NCI-H526 treated with DMSO at 0.1 percent for 48 hours (cell line): ENCODE measurements around the gene CDC14B.

Source experiments
- DNase-seq: peaks from one replicate; lab custom pipeline; 2025; lab: John Stamatoyannopoulos, UW

Gene CDC14B

GRCh38 chr9:96483733-96484390 lies 135.8 kb downstream of the CDC14B start:
- no peak for DNase-seq

GRCh38 chr9:96483197-96483596 lies 136.4 kb downstream of the CDC14B start:
- DNase-seq = no peak

- DNase-seq = no peak
These were observed 137.2 kb downstream of the CDC14B start for GRCh38 chr9:96482476-96482875.

GRCh38 chr9:96480736-96481135 lies 138.9 kb downstream of the CDC14B start:
- no peak for DNase-seq

- no peak for DNase-seq
These were observed 140.7 kb downstream of the CDC14B start for GRCh38 chr9:96478829-96479371.

- no peak for DNase-seq
These were observed 143.1 kb downstream of the CDC14B start for GRCh38 chr9:96476591-96476990.

- DNase-seq = no peak
These were observed 143.6 kb downstream of the CDC14B start for GRCh38 chr9:96476013-96476412.

- DNase-seq = no peak
These were observed 151.9 kb downstream of the CDC14B start for GRCh38 chr9:96467784-96468183.

GRCh38 chr9:96464426-96464825 lies 155.2 kb downstream of the CDC14B start:
- no peak for DNase-seq

- DNase-seq = no peak
These were observed 157.1 kb downstream of the CDC14B start for GRCh38 chr9:96462541-96462940.

GRCh38 chr9:96461336-96461735 lies 158.3 kb downstream of the CDC14B start:
- no peak for DNase-seq

- no peak for DNase-seq
These were observed 158.8 kb downstream of the CDC14B start for GRCh38 chr9:96460882-96461281.

GRCh38 chr9:96460470-96460869 lies 159.2 kb downstream of the CDC14B start:
- no peak for DNase-seq

GRCh38 chr9:96459268-96460007 lies 160.2 kb downstream of the CDC14B start:
- no peak for DNase-seq

GRCh38 chr9:96458226-96458625 lies 161.4 kb downstream of the CDC14B start:
- DNase-seq = no peak

- no peak for DNase-seq
These were observed 162.4 kb downstream of the CDC14B start for GRCh38 chr9:96457266-96457665.

GRCh38 chr9:96453625-96454024 lies 166.0 kb downstream of the CDC14B start:
- DNase-seq = no peak

- DNase-seq = no peak
These were observed 168.8 kb downstream of the CDC14B start for GRCh38 chr9:96450613-96451528.
